Urothelium cell line (cell line): ENCODE measurements around the gene RER1.

Source experiments
- DNase-seq: peaks from one replicate; pipeline ENCODE4 v3.0.0; 2011; ENCODE audit warnings: low spot score, mixed read lengths
- FAIRE-seq: peaks from 2 replicates; lab custom pipeline; 2011; peaks lifted over from hg19 to GRCh38; lab: Jason Lieb, UNC

The RER1 gene

GRCh38 chr1:2442661-2443060, 51.0 kb downstream of the RER1 start:
- FAIRE-seq = no peak

GRCh38 chr1:2443277-2444137, 51.9 kb downstream of the RER1 start:
- FAIRE-seq = no peak
- no peak for DNase-seq

More at GRCh38 chr1:2442661-2443060, 51.0 kb downstream of the RER1 start:
- no peak for DNase-seq

- DNase-seq (no peak), FAIRE-seq (no peak)
Observed at GRCh38 chr1:2444138-2444591, 52.5 kb downstream of the RER1 start.

DNA sequence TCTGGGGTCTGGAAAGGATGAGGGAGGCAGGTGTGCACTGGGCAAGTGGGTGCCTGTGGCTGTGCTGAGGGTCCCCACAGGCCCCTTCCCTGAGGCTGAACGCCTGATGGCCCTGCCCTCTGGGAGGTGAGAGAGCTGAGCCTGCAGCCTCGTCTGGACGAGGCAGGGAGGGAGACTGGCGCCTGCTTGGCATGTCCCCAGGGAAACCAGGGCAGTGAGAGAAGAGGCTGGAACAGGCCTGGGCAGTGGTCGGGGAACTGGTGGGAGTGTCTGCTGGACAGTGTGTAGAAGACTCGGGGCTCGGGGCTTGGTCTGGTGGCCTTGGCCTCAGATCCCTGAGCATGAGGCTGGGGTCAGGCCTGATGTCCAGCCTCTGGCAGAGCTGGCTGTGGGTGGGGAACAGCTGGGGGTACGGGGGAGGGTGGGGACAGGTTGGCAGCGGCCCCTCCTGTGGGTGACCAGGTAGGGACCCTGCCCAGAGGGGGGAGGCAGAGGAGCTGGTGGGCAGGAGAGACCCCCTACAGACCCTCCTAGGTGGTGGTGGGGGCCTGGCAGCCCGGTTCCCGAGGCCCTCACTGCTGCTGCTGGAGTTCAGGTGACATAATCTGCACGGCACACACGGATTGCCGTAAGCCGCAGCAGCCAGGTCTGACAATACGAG, 53.7 kb downstream of the RER1 start:
- DNase-seq (no peak), FAIRE-seq (no peak)

DNA sequence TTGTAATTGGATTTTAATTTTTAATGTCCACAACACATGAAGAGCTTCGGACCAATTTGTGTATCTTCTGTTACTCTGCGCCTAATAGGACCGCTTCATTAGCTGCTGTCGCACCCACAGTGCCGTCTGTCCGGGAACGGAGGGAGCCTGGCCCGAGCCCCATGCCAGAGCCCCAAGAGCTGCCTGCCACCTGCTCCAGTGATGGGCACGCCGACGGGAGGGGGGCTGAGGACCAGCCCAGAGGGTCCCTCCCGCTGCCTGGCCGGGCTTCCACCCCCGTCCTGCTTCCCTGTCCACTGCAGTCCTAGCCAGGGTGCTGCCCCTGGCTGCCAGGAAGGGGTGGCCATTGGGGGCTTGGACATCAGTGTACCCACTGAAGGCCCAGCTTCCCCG, 54.2 kb downstream of the RER1 start:
- FAIRE-seq = no peak

GRCh38 chr1:2446394-2446793, 54.8 kb downstream of the RER1 start:
- DNase-seq (no peak), FAIRE-seq (no peak)

More for the DNA sequence above, 54.2 kb downstream of the RER1 start:
- DNase-seq = no peak

GRCh38 chr1:2446861-2447260, 55.2 kb downstream of the RER1 start:
- no peak for DNase-seq
- no peak for FAIRE-seq

GRCh38 chr1:2447276-2448097, 55.8 kb downstream of the RER1 start:
- DNase-seq = no peak
- FAIRE-seq = no peak

DNA sequence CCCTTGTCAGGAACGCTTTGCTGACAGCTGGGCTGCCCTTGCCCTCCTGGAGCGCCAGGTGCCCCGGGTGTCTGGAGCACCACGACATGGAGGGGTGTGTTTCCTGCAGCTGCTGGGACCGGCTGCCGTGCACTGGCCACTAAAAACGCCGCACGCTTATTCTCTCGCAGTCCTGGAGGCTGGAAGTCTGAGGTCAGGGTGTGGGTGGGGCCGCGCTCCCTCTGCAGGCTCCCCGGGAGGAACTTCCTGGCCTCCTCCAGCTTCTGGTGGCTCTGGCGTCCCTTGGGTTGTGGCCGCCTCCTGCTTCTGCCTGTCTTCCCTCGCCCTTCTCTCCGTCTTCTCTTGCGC, 56.4 kb downstream of the RER1 start:
- DNase-seq = no peak
- FAIRE-seq = no peak

DNA sequence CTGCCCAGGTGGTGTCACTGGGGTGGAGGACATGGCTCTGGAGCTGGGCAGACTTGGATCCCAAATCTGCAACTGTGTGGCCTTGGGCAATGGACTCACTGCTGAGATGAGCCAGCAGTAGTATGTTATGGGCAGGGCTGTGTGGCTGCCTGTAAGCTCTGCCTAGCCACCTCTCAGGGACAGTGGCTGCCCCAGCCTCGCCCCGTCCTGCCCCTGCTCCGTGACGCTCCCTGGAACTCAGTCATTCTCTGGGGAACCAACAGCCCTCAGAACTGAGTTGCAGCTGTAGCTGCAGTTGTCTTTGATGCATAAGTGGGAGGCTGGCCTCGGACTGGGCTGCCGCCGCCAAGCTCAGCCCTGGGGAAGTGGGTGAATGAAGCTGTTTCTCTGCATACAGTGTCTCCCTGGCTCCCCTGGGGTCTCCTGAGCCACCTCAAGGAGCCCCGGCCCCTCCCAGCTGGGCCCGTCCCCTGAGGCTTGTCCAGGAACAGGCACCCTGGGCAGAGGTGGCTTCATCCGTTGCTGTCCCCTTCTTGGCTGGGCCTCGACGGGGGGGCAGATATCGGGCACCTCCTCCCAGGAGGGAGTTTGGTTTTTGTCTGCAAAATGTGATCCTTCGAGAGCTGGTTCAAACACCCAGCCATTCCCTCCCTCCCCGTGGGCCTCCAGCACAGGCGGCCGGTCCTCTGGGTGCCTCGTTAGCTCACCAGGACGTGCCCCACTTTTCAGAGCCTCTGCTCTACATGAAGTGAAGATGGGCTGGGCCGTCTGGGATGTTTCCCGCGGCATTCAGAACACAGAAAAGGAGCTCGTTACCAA, 58.2 kb downstream of the RER1 start:
- DNase-seq (no peak), FAIRE-seq (no peak)

DNA sequence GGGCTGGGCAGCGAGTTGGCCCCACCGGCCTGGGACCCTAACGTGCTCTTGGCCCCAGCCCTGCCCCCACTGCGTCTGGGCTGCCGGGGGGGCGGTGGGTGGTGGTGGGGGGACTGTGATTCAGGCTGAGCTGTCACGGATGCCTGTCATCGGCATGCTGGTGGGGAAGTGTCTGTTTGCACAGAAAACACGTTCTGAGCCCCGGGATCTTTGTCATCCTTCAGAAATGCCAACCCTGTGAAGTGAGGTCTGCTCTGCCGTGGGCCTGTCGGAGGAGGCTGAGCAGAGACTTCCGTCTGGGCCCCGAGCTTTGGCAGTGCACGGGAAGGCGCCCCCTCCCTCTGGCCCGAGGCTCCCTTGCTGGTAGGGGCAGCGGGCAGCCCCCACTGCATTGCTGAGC, 60.1 kb downstream of the RER1 start:
- FAIRE-seq (peak; percentile 53), DNase-seq (peak; percentile 81)

- peak; percentile 38 for DNase-seq
- no peak for FAIRE-seq
Observed at GRCh38 chr1:2452201-2452931, 60.7 kb downstream of the RER1 start.

- no peak for DNase-seq
- no peak for FAIRE-seq
Observed at GRCh38 chr1:2452932-2453315, 61.3 kb downstream of the RER1 start.

DNA sequence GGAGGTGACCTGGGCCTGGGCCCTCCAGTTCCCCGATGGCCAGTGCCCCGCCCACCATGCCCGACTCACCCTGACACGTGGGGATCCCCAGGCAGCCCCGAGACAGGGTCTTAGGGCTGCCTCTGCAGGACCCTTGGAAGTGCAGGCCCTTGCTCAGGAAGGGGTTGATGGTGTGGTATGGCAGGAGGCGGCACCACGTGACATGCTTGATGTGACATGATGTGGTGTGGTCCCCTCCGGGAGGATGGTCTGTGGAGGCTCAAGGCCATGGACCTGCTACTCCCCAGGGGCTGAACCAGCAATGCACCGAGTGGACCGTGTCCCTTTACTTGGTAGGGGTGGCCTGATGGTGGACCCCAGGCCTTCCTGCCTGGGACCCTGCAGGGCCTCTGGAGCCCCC, 62.6 kb downstream of the RER1 start:
- FAIRE-seq = no peak

More for the DNA sequence above, 62.6 kb downstream of the RER1 start:
- DNase-seq = no peak
